ENCODE results near the gene VWA3B.
"Not testable (repeated sequence)": the region's sequence is repeated elsewhere in the genome, so short reads cannot be mapped to it uniquely, and the experiment has no call there.

VWA3B gene

DNA sequence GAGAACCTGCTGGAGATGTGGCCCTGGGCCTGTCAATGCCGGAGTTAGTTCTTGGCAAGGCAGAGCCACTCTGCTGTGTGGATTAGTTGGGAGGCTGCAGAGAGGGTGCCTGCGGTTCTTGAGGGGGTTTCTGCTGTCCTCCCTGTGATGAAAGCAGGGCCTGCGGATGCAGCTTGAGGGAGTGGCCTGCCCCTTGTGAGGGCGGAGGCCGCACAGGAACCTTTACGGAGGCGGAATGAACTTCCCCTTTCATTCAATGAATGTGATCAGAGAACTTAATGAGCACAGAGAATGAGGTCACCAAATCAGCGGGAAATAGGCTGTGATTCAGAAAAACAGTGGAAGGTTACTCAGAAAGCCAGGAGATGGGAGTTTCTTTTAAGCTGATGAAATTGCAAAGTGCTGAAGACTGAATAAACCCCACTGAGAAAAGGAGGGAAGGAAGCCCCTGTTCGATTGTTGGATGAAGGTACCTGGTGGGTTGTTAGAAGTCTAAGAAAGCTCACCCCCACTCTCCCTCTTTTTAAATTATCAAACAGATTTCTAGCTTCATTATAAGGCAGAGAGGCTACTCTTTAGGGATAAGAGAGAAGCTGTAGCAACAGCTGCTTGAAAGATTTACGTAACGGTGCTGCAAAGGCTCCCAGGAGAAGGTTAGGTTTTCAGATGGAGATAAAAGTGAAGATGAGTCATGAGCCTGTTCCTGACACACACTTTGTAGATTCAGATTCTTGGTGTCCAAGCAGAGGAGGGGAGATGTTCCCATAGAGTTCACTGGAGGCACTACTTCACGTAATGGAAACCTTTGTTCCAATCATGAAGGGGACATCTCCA is 47.4 kb downstream of the VWA3B start:
- peak in 1 of 3 experiments; percentile 57 for DNase-seq (ENCODE audit: low read depth in 3 of 3)

DNA sequence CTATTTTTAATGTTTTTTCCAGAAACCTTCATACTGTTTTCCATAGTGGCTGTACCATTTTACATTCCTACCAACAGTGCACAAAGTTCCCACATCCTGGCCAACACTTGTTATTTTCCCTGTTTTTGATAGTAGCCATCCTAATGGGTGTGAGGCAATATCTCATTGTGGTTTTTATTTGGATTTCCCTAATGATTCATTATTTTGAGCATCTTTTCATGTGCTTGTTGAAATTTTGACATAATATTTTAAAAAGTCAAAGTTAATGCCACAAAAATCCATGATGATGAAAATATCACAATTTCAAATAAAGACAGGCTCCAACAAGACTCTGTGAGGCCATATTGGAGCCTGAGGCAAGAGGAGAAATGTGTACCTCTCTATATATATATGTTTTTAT is 50.2 kb downstream of the VWA3B start:
- no peak for DNase-seq (ENCODE audit: low read depth in 3 of 3)

DNA sequence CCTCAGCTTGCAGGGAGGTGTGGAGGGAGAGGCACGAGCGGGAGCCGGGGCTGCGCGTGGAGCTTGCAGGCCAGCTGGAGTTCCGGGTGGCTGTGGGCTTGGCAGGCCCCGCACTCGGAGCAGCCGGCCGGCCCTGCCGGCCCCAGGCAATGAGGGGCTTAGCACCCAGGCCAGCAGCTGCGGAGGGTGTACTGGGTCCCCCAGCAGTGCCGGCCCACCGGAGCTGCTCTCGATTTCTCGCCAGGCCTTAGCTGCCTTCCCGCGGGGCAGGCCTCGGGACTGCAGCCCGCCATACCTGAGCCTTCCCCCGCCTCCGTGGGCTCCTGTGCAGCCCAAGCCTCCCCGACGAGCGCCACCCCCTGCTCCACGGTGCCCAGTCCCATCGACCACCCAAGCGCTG is 52.0 kb downstream of the VWA3B start:
- not testable (repeated sequence) for DNase-seq (ENCODE audit: low read depth in 3 of 3)

DNA sequence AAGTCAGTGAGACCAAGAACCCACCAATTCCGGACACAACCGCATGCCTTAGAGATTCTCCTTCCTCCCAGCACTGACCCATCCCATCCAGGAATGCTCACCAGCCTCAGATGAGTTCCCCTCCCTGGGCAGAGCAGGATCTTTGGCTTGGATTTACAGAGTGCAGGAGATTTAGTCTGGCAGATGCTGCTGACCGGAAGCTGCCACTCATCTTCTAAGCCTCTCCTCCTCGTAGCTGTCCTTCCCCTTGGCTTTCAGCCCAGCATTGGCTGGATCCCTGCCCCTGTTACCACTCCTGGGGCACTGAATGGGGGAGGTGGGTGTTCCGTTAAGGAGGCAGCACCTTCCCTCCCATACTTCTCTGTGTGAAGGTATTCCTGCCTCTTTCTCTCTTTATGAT is 53.2 kb downstream of the VWA3B start:
- DNase-seq (ENCODE audit: low read depth in 3 of 3): no peak

DNA sequence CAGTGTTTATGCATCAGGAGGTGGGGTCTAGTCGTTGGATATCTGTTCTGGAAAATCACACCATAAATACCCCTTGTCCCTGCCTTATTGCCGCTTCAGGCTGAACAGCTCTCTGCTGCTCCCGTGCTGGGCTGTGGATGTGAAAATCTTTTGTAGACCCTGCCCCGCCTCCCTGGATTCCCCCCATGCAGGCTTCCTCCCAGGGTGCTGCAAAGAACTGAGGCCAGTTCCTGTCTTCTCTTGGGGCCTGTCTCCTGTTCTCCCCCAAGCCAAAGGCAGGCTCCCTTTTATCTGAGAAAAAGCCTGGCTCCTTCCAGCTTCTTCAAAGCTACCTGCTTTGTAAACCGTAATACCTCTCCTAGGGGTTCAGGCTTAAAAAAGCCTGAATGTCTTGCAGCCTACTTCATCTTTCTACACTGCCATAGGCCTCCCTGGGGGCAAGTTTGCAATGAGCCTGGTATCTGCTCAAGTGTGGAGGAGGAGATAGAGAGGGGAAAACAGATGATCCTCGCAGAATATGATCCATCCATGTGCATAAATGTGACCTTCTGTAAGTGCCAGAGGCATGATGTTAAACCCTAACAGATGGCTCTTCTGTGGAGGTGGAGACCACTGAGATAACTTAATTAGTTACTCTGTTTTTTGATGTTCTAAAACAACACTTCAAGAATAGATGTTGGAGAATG is 55.3 kb downstream of the VWA3B start:
- DNase-seq (ENCODE audit: low read depth in 3 of 3): no peak

DNA sequence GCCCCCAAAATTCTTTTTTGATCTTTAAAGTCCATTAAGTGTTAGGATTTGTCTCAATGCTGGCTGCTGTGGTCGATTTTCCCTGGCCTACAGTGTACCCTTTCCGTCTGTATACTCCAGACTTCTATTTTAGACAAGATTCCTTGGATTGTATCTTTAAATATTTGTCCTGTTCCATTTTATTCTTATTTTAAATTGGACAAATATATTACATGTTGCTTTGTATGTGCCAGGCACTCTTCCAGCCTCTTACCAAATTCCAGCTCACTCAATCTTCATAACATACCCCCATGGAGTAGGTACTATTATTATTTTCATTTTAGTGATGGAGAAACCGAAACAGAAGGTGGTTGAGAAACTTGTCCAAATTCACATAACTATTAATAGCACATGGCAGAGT is 58.1 kb downstream of the VWA3B start:
- DNase-seq (ENCODE audit: low read depth in 3 of 3): no peak

DNA sequence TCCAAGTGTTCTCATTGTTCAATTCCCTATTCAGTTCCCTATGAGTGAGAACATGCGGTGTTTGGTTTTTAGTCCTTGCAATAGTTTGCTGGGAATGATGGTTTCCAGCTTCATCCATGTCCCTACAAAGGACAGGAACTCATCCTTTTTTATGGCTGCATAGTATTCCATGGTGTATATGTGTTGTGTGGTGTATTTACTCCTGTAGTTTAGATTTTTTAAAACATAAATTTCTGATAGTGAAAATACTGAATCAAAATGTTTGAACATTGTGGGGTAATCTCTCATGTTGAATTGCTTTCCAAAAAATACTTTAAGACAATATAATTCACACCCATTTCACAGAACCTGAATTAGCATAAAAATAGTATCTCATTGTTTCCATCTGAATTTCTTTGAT is 60.9 kb downstream of the VWA3B start:
- DNase-seq (ENCODE audit: low read depth in 3 of 3): not testable (repeated sequence)

DNA sequence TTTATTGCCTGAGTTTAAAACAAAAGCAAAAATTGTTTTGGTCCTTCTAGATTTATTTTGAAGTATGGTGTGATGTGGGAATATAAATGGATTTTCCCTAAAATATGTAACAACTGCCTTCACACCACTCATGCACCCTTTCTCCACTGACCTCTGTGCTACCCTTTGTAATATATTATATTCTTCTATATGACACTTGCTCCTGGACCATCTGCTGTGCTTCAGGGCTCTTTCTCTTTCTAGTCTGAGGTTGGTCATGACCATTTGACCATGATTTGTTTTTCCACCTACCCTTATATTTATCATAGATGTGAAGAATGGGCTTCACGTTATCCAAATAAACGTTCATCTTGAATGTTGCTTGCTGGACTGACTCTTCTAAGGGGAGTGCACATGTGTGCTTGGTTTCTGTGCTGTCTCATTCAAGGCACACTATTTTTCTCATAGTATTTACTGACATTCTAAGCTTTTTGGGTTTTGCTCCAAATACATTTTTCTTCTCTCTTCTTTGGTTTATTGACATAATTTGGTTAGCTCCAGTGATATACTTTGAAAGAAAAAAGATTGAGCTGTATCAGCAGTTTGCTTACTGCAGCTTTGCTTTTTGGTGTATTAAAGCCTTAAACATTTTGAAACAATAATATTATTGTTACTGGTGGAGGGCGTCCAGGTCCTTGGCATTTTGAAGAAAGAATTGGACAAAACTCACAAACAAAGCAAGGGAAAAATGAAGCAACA is 61.8 kb downstream of the VWA3B start:
- DNase-seq (ENCODE audit: low read depth in 3 of 3): no peak

DNA sequence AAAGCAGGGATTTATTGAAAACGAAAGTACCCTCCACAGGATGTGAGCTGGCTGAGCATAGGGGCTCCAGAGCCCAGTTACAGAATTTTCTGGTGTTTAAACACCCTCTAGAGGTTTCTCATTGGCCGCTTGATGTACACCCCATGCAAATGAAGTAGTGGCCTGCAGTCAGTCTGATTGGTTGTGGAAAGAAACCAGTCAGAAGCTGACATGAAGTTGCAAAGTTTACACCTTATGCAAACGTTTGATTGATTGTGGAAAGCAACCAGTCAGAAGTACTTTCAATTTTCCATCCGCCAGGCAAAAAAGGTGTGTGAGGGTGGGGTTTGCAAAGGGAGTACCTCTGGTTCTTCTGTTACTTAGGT is 62.3 kb downstream of the VWA3B start:
- no peak for DNase-seq (ENCODE audit: low read depth in 3 of 3)

DNA sequence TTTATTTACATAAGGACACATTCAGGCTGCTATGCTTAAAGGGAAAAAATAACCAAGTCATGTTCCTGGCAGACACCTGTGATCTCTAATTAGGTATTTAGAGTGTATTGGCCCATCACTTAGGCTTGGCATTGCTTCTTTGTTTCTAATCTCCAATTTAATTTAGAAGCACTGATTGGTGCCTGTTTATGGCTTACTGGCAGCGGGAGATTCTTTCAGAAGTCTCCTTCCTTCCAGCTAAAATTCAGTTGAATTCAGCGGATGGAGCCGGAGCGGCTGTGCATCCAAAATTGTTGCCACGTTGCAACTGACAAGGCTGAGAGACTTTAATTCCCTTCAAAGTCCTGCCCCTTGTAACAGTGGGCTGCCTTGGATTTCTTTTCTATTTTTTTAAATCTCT is 66.5 kb downstream of the VWA3B start:
- no peak for DNase-seq (ENCODE audit: low read depth in 3 of 3)

DNA sequence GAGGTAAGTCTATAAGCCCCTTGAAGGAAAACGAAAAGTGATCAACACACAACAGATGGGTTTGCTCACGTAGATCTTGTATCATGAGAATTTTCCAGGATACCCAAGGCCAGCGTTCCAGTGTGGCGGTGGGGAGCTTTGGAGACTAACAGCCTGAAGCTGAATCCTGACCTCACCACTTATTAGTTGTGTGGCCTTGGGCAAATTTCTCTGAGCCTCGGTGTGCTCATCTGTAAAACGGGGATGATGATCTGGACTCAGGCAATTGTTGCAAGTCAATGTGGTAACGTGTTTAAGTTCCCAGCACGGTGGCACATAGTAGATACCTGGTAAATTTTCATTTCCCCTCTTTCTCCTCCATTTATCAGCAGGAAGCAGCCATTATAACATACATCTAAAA is 68.3 kb downstream of the VWA3B start:
- DNase-seq (ENCODE audit: low read depth in 3 of 3): no peak

DNA sequence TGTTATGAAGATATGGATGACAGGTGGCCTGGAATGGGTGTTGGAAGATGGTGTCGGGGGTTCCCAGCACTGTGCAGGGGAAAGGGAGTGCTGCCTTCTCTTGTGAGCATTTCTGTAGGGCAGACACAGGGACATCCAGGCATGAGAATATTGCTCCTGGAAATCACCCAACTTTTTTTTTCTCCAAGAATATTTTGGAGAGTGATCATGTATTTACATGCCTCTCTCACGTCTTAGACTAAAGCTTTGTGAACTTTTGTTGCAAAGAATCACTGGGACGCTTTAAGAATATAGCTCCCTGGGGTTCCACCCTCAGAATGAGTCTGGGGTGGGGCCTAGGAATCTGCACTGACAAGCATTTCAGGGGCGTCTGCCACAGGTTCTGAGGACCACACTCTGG is 68.7 kb downstream of the VWA3B start:
- DNase-seq (ENCODE audit: low read depth in 3 of 3): no peak

DNA sequence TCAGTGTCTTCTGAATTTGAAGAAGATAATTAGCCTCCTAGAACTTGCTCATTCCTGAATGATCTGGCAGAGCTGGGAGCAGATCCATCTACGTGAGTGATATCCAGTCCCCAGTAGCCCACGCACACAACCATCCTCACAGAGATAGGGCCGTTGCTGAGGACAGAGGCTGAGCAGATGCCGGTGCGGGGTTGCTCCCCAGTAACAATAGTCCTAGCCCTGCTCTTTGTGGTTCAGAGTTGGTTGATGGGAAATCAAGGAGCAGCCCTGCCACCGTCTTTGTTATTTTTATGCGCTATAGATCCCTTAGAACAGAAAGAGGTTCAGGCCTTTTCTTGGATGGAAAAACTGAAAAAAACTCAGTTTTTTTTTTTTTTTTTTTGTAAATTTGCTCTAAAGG is 69.3 kb downstream of the VWA3B start:
- no peak for DNase-seq (ENCODE audit: low read depth in 3 of 3)

DNA sequence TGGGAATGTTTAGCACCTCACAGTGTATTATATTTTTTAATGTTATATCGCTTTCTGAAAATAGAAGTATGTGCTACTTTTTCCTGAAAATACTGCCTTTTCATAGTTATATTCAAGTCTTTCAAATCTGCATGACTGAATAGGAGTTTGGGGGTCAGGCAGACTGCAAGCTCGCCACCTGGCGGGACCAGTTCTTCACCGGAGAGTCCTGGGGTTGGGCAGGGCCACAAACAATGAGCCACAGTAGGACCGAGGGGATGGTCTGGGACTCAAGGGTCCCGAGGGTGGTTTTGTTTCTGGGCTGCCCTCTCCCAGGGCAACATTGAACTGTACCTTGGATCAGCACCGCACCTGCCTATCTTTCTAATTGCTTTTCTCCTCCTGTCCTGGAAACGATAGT is 70.6 kb downstream of the VWA3B start:
- no peak for DNase-seq (ENCODE audit: low read depth in 3 of 3)

DNA sequence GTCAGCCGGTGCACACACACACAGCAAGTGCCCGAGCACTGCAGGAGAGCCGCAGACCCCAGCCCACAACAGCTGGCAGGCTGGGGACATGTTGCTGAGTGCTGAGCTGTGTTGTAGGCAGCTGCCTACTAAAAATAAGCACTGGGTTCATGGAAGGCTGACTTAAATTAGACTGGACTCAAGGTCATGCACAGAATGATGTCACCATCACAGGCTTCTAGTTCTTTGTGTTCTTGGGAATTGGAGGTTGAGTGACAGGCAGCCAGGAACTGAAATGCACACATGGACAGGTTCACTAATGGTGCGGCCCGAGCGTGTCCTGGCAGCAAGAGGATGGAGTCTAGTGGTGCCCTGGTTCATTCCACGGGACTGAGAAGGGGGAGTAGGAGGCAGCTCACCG is 71.3 kb downstream of the VWA3B start:
- DNase-seq (ENCODE audit: low read depth in 3 of 3): no peak

DNA sequence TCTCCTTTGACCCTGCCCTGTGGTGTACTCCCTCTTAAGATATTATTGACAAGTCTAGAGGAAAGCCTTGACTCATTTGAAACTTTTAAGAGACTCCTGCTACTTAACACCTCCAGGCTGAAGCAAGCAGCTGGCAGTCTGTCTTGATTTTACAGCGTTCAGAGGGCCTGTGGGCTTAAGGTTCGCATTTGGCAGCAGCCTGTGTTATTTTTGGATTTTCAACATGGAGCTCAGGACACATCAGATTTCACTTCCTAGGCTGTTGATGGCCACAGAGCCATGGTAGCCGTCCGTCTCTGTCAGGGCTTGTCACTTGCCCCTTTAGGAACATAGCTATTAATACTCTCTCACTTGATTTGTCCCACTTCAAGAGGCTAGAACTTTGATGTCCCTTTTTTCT is 73.6 kb downstream of the VWA3B start:
- DNase-seq (ENCODE audit: low read depth in 3 of 3): no peak

DNA sequence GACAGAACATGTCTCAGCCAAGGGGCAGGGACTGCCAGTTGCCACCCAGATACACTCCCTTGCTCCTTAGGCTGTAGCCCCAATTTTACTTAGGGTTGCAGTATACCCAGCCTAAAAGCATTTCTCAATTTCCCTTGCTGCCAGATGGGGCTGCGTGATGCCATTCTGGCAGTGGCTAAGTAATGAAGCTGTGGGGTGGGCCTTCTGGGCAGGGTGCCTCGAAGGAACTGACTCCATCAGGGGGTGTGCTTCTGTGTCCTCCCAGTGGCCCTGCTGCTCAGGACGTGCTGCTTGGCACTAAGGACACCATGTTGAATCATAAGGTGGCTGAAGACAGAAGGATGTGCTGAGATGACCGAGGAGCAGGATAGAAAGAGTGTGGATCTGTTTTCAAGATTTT is 74.2 kb downstream of the VWA3B start:
- no peak for DNase-seq (ENCODE audit: low read depth in 3 of 3)

DNA sequence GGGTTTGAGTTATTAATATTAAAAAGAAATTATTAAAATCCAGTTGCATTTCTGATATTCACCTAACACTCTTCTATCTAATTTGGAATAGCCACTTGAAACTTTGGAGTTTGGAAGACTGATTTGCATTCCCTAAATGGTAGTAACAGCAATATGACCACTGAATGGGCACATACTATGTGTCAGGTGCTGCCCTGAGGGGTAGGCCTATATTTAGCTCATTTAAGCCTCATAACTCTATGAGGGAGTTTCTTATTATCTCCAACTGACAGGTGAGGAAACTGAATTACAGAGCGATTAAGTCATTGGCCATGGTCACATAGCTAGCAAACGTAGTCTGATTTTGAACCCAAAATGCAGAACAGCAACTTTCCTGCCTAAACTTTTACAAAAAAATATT is 77.3 kb downstream of the VWA3B start:
- no peak for DNase-seq (ENCODE audit: low read depth in 3 of 3)

DNA sequence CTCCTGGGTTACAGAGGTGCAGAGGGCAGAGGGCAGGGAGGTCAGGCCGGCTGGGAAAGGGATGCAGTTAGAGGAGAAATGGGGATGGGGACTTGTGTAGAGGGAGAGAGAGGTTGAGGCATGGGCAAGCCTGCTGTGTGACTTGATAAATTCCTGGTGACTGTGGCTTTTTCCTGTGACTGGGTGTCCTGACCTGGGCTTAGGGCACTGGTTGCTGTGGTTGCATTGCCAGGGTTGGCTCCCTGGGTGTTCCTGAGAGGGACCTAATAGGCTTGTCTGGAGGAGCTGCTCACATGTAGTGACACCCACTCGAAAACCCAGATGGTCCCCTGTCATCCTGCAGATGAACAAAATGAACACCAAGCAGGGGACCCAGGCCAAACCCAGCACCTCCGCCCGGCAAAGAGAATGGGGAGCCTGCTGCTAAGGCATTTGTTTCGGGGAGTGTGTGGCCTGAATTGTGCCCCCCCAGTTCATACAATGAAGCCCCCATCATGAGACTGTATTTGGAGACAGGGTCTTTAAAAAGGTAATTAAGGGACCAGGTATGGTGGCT is 78.6 kb downstream of the VWA3B start:
- DNase-seq (ENCODE audit: low read depth in 3 of 3): no peak

DNA sequence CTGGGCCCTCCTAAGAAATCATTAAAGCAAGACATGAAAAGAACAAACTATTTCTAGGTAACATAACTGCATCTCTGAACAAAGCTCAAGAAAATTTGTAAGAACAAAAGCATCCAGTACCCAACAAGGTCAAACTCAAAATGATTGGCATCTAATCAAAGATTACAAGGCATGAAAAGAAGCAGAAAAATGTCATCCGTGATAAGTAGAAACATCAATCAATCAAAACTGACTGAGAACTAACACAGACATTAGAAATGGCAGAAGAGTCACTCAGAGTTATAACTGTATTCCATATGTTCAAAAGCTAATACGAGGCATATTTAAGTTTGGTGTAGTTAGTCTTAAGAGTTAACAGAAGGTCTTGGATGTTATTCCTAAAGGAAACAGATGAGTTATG is 80.9 kb downstream of the VWA3B start:
- DNase-seq (ENCODE audit: low read depth in 3 of 3): no peak

DNA sequence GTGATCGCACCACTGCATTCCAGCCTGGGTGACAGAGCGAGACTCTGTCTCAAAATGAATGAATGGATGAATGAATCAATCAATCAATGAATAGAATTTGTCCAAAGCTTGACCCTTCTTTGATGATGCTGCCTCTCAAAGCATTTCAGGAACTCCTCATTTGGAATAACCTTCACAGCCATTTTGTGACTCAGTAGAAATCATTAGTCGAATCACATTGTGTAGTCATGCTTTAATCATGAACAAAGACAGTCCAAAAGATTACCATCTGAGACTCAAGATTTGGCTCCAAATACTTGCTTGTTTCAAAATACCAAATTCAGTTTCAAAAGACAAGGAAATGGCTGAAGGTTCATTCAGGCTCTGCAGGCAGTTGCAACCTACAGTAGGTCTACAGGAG is 83.1 kb downstream of the VWA3B start:
- DNase-seq (ENCODE audit: low read depth in 3 of 3): no peak

DNA sequence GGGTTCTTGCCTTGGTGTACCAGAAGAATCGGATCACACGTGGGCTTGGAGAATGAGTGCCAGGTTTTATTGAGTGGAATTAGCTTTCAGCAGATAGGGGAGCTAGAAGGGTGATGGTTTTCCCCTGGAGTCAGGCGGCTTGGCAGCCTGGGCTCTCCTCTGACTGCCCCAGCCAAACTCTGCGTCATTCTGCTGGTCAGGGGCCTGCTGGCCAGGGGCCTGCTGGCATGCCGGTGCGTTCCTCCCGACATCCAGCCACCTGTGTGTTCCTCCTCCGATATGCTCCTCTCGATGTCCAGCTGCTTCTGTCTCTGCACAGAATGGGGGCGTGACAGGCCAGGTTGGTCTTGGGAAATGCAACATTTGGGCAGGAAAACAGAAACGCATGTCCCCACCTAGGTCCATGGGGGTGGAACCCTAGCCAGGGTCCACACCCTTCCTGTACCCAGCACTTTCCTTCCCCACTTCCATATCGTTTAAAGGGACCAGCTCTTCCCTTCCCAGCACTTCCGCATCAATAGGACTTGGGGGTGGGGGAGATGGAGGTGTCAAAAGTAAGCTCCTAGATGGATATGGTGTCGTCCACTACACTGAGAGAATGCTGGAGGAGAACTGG is 85.3 kb downstream of the VWA3B start:
- DNase-seq (ENCODE audit: low read depth in 3 of 3): no peak
